NCI-H69 (cell line): ENCODE measurements around the gene TFF2.

Experiments
- DNase-seq: peaks from one replicate; lab custom pipeline; 2025; lab: John Stamatoyannopoulos, UW

TFF2 gene

DNA sequence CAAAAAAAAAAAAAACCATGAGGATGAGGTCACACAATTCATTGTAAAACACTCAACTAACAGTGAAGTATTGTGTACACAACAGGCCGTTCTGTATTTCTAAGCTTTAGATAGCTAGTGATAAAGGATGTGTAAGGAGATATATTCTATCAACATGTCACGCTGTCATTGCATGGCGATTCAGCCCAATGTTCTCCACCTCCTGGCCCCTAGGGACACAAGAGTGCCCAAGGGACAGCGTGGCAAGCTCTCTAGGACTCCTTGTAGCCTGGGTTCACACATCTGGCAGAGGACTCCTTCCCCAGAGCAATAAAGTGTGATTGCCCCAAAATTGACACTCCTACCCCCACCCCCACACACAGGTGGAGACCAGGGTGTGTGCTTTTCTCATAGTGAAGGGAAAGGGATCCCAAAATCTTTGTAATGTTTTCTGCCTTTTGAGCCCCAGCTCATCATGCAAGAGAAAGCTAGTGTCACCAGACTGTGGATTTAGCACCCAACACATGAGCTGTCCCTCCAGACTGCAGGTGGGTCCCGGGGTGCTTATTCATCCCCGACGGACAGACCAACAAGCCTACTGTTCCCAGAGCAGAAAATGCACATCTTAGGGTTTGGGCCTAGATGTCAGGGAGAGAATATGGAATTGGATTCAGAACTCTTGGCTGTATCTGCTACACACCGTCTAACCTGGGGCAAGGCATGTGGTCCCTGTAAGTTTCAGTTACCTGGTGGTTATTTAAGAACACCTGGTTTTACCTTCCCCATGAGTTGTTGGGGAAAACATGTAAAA lies 33.6 kb upstream of the TFF2 start:
- DNase-seq = no peak

DNA sequence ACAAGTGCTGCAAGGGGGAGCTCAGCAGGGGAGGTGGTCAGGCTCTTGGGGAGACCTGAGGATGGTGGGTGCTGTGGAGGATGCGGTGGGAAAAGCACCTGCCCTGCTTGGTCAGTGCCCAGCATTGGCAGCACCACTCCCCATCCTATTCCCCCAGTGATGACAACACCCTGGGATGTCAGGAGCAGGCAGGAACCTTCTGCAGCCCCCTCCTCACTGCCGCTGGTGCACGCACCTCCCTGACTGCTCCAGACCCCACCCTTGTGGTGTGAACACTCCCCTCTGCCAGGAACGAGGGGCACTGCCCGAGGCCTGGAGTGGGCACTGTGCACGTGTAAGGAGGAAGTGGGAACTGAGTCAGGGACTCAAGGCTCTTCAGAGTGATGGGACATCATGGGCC lies 32.5 kb upstream of the TFF2 start:
- no peak for DNase-seq

DNA sequence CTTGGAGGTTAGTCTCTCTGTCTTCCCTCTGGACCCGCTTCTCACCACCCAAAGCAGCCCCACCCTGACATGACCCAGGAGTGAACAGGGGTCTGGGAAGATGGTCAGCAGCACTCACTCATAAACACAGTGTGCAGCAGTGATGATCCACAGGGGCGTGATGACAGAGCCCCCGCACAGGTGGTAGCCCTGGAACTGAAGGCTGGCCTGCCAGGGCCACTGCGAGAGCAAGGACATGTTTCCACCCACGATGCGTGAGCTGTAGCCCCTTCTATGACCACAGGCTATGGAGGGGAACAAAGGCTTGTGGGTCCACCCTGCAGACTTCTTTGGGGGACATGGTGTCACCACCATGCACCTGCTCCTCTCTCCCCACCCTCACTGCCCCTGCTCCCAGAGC lies 32.1 kb upstream of the TFF2 start:
- no peak for DNase-seq

DNA sequence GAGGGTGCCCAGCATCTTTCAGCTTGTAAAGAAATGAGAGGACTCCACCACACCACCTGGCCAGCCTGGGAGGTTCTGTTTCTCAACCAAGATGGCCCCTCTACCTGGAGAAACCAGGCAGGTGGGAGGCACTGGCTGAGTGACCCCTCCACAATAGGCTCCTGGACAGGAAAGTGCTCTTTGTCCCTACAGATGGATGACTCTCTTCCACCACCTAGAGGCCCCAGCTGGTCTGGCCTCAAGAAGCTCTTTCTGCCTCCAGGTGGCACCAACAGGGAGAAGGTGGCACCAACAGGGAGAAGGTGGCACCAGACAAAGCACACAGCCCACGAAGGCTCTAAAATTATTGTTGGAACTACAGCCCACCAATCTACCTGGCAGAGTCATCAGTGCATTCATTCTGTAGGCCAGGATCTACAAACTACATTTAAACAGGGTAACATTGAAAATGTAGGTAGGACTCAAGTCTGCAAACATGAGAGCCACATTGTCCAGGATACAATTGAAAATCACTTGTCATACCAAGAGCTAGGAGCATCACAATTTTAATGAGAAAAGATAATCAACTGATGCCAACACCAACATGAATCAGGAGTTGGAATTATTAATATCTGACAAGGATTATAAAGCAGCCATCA lies 30.7 kb upstream of the TFF2 start:
- DNase-seq = peak; percentile 85

DNA sequence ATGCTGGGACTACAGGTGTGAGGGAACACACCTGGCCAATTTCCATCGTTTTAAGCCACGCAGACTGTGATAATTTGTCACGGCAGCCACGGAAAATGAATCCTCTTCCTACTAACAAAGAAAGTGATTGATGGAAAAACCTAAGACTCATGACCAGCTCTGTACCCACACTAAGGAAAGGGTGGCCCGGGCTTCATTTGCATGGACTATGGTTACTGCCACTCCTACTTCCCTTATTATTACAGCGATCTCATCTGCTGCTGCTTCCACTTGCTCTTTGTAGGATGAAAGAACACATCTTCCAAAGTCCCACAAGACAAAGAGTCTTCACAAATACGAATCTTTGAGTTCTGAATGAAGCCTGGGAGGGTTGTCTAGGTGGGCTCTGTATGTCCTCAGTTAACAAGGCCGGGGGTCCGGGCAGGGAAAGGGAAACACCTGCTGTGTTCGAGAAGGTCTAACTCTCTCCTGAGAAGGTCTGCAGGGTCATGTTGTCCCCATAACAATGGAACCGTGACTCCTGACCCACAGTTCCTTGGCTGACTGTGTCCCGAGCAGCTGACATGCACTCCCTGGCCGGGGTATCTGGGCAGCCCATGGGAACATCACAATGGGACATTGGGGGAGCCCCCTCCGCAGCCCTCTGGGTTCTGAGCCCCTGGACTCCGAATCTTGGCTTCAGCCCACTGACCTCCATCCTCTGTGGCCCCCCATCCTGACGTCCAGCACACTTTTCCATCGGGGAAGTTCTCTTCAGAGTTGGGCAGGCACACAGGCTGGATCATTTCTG lies 28.8 kb upstream of the TFF2 start:
- no peak for DNase-seq

DNA sequence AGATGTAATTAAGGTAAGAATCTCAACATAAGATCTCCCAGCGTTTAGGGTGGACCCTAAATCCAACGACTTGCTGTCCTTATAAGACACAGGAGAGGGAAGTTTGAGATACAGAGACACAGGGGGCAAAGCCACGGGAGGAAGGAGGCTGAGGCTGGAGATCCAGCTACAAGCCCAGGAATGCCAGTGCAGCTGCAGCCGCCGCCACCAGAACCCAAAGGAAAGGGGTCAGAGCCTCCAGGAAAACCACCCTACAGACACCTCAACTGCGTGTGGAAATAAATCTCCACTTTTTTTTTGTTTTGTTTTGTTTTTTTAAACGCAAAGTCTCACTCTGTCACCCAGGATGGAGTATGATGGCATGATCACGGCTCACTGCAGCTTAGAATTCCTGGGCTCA lies 27.6 kb upstream of the TFF2 start:
- no peak for DNase-seq

GRCh38 chr21:42377951-42378340 lies 27.2 kb upstream of the TFF2 start:
- no peak for DNase-seq

GRCh38 chr21:42377211-42377950 lies 26.6 kb upstream of the TFF2 start:
- DNase-seq = no peak

DNA sequence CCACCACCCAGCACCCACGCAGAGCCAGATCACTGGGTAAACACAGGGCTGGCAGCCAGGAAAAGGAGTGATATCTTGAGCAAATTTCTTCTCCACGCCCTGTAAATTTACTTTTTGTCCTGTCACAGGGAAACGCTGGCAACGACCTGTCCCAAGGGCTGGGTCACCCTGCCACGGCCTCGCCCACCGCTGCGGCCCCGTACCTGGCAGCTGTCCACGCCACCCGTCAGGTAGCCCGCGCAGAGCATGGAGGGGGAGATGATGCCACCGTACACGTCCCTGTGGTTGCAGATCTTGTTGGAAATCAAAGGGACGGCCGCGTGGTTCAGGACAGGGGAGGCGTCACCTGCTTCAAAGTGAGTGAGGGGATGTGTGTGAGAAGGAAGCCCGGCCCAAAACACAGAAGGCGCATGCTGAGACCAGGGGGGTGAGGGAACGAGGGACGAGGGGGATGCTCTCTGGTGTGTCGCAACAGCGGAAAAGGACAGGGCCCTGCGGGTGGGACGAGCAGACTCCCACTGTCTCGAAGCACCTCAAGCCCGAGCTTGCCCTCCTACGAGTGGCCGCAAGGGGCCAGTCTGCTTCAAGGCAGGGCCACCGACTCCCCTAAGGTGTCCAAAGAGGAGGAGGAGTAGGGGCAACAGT lies 25.7 kb upstream of the TFF2 start:
- DNase-seq = peak; percentile 30

- no peak for DNase-seq
Observed at GRCh38 chr21:42375966-42376337, 25.2 kb upstream of the TFF2 start.

GRCh38 chr21:42375506-42375905 lies 24.7 kb upstream of the TFF2 start:
- DNase-seq = no peak

DNA sequence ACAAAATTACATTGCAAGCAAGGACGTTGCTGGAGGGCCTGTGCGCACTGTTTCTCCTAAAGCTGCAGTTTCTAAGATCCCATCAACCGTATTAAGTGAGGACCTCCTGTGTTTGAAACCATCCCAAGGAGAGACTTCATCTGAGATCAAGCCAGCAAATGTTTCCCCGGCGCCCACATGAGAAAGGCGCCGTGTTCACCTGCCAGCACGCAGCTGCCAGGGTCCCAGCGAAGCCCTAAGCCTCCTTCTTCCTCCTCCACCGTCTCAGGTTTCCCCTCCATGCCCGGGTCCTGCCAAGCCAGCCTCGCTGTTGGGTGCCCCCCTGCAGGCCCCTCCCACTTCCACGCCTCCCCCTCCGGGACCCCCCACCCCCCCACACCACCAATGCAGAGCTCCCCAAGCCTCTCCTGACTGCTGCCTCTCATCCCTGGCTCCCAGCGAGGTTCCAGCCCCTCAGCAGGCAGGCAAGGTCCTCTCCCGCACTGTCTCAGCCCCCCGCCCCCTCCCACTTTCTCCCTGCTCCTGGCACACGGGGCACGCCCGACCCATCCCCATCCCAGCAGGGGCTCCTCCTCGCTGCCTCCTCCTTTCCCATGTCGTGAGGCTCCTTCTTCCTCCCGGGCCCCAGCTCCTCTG lies 24.2 kb upstream of the TFF2 start:
- DNase-seq = no peak

DNA sequence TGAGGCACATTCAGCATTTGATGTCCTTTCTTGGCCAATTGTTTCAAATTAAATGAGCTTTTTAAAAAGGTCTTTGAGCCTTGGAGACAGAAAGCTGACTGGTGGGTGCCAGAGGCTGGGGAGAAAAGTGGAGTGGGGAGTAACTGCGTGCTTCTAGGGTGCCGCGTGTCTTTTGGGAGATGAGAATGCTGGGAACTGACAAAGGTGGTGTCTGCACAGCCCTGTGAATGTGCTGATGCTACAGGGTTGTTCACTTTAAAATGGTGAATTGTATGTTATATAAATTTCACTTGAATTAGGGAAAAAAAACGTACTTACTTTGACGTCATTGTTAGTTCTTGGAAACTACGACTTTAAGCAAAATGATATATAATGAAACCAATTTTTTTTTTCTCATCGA lies 23.7 kb upstream of the TFF2 start:
- no peak for DNase-seq

DNA sequence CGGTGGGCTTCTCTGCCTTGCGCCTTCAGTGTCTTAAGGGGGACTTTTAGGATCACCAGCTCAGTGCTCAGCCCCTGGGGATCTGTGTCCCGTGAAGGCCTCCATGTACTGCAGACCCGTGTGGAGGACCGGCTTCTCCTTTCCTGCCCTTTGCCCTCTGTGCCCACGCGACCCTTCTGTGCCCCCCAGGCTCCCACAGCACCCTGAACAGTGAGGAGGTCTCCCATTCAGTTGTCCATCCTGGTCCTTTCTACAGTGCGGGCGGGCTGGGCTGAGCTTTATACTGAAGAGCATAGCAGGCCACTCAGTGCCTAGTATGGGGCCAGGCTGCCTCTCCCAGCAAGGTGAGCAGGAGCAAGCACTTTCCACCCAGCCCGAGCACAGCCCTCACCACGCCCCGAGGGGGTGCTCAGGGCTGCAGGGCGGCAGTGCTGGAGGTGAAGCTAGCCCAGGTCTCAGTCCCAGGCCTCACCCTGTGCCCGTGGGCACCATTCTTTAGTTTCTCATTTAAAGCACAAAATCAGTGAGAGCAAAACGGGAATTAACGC lies 23.2 kb upstream of the TFF2 start:
- DNase-seq = no peak

DNA sequence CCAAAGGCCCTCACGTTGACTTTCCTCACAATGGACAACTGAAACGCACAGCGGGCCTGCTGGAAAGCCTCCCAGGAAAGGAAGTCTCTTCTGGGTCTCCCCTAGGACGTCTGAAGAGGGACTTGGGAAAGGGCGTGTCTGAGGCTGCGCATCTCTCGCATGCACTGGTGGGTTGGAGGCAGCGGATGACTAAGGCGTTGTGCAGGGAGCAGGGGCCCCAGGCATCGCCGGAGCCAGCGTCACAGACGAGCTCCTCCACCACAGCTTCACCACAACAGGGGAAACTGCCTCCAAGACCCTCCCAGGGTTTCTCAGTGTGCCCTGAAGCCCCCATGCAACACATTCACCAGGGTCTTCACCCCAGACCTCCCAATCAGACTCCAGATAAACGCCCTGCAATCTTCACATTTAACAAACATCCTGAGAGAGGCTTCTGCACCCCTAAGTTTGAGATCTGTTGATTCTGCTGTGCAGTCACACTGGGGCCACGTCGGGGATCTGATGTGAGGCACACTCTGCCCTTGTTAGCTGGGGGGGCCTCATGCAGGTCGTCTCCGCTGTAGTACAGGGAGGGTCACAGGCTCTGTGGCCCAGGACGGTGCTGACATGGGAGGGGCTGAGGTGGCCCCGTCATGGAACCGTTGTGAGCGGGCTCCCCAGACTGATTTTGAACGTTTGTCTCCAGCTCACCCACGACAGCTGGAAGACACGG lies 22.6 kb upstream of the TFF2 start:
- DNase-seq = no peak

- no peak for DNase-seq
Observed at GRCh38 chr21:42370894-42371654, 20.3 kb upstream of the TFF2 start.

DNA sequence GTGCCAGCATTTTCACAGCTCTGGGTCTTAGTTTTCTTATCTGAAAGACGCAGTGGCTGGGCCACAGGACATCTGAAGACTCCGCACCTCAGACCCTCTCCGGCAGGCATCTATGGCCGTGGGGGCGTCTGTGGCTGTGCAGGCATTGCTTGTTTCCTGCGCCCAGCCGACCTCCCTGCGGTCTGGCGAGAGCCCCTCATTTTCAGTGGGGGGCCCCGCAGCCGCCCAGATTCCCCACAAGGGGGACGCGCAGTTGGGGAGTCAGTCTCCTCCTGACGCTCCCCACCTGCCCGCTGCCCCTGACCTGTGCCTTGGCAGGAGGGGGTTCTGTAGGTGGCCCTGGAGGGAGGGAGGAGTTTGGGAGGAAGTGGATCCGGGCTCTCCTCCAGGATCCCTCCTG lies 19.0 kb upstream of the TFF2 start:
- no peak for DNase-seq

DNA sequence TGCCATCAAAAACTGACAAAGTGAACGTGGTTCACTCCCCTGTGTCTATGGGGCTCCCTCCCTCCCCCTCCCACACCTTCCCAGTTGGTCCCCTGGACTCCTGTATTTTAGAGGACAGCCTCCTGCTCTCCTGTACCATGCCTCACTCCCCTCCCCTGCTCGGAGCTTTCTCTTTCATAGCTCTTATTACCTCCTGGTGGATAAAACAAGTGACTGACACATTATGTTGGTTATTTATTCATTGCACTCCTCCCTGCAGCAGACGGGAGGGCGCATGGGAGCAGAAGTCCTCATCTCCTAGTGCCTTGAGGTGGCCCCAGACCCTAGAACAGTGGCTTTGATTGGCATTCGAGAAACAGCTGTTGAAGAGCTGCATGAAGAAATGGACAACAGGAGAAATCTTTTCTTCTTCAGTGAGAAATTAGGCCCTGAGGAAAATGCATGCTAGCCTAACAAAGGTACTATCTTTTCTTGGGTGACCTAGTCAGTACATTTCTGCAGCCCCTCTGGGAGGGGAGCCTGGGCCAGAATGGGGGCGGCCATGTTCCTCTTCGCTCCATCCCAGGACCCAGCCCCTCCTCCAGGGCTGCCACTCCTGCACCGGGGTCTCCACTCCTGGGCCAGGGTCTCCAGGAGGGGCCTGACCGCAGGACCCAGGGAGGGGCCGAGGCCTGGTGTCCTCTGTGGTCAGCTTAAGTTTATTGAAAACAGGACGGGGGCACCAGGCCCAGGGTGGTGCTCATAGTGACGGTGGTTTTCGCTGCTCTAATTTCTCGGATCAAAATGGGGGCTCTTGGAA lies 16.8 kb upstream of the TFF2 start:
- DNase-seq = peak; percentile 35
